ENCODE results near the gene F2RL3. TPM values are rescaled to one million over a fixed set of nuclear protein-coding genes. Genes with fewer than 3 reads are reported as not detected.

The F2RL3 gene
- total and polyA plus RNA-seq, 2 of the 8 experiments (the other 6 are each of a cell fraction or from before 2014, with no cell fraction given), result not detected

DNA sequence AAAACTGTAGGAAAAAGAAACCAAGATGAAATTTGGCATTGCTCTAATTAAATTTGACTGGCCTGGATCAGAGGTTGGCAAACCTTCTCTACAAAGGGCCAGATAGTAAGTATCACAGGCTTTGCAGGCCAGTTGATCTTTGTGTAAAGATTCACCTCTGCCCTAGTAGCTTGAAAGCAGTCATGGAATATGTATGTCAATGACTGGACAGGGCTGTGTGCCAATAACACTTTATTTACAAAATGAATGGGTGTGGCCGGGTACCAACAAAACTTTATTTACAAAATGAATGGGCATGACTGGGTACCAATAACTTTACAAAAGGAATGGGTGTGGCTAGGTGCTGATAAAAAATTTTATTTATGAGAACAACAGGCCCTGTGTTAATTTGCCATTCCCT, 39.6 kb upstream of the F2RL3 start:
- Histone ChIP-seq H2BK12ac (ENCODE audit: low read depth, low read length) (no peak overlapping the region), H3K9ac (replicated peaks in 1 of 4; ENCODE audit: extremely low read depth in 1 of 4, low read depth in 3 of 4, low read length in 3 of 4) (no peak overlapping the region), H2BK20ac (ENCODE audit: low read length) (no peak overlapping the region), H3K4me2 (ENCODE audit: insufficient read depth in 1 of 2, low read depth in 2 of 2, low read length in 2 of 2) (no peak overlapping the region), H3K4ac (replicated peaks; ENCODE audit: insufficient read length, low read depth, low read length) (no peak overlapping the region), H2BK15ac (ENCODE audit: low read length) (no peak overlapping the region), H3K79me1 (ENCODE audit: low read depth, low read length) (peaks cover 3% of the 10 kb centered on the region; the same call in 1 of the 2 replicates), H2BK5ac (ENCODE audit: low read depth, low read length) (no peak overlapping the region), H3K27me3 (replicated peaks in 1 of 4; ENCODE audit: control insufficient read depth in 3 of 4, extremely low read depth in 1 of 4, insufficient read depth in 3 of 4, low read length in 3 of 4) (no peaks in the 10 kb centered on the region), H2AK5ac (ENCODE audit: low read depth, low read length) (no peak overlapping the region), H3K14ac (ENCODE audit: insufficient read length) (no peak overlapping the region), H3K56ac (replicated peaks; ENCODE audit: insufficient read length, low read depth, low read length) (no peak overlapping the region), H4K5ac (ENCODE audit: insufficient read length, low read depth, low read length) (no peak overlapping the region), H3K23ac (ENCODE audit: insufficient read length) (no peak overlapping the region), H2AFZ (ENCODE audit: low read length) (no peak overlapping the region), H3K36me3 (ENCODE audit: control insufficient read depth in 2 of 4, insufficient read depth in 4 of 4, low read length in 3 of 4) (peaks cover 23 to 84% (median 61%) of the 10 kb centered on the region in 4 experiments), H3K4me1 (replicated peaks in 1 of 4; ENCODE audit: control insufficient read depth in 3 of 4, insufficient read depth in 4 of 4, low read length in 3 of 4) (peaks cover 0 to 2% (median under 1%) of the 10 kb centered on the region in 4 experiments; a peak in 2 of 7 replicates), H3K9me3 (ENCODE audit: insufficient read depth in 2 of 2, low read depth in 1 of 2, low read length in 1 of 2) (no peaks in the 10 kb centered on the region), H3K18ac (ENCODE audit: extremely low read depth, low read length) (no peak overlapping the region), H4K20me1 (replicated peaks in 1 of 2; ENCODE audit: control insufficient read depth in 1 of 2, insufficient read depth in 2 of 2, low read length in 2 of 2) (peaks cover 10 to 19% of the 10 kb centered on the region in 2 experiments), H4K91ac (replicated peaks; ENCODE audit: insufficient read length, low read length) (no peak overlapping the region), H3K79me2 (ENCODE audit: control insufficient read depth in 1 of 2, insufficient read depth in 2 of 2, low read length in 2 of 2) (no peaks in the 10 kb centered on the region), H3K4me3 (ENCODE audit: extremely low read depth in 1 of 4, insufficient read depth in 2 of 4, low read depth in 3 of 4, low read length in 4 of 4) (no peak overlapping the region), H3K27ac (ENCODE audit: low read depth, low read length) (no peak overlapping the region), H2BK120ac (replicated peaks; ENCODE audit: low read depth, low read length) (no peak overlapping the region), H3K23me2 (ENCODE audit: low read depth, low read length) (no peaks in the 10 kb centered on the region), H4K8ac (ENCODE audit: extremely low read depth, insufficient read depth, low read length) (no peak overlapping the region)
- POLR2A ChIA-PET (ENCODE audit: partially characterized antibody), result interaction anchor here (0.5 to 1.6 kb wide), 5 partner anchors 10 to 227 kb away, joined by 3 to 6 read pairs (median 3); partner anchors contain the start of gene SIN3B
- DNase-seq (ENCODE audit: low read depth in 1 of 2, low spot score in 2 of 2), result no peak
- WGBS, 2 experiments (ENCODE audit: extremely low coverage in 1 of 2, insufficient coverage in 1 of 2, insufficient read length in 1 of 2, insufficient replicate concordance in 2 of 2, low coverage in 1 of 2, low lambda C conversion rate in 2 of 2, missing lambda C conversion rate in 1 of 2), result 93% methylated on average over 1 of the region's 1 CpG; no CpG with 5 or more reads in 1 of the 2 experiments
- CTCF ChIA-PET (ENCODE audit: partially characterized antibody), result interaction anchor here (1.6 kb wide), 1 partner anchor 10 kb away, joined by 4 read pairs; no protein-coding TSS in a partner anchor
- no peak for FAIRE-seq
- TF ChIP-seq BCL11A (IDR thresholded peaks at IDR 0.05; ENCODE audit: low read depth in 2 of 2, low read length in 2 of 2) (no peak), EGR1 (IDR thresholded peaks at IDR 0.05; ENCODE audit: borderline replicate concordance, low read depth, low read length) (no peak), NANOG (IDR thresholded peaks at IDR 0.05; ENCODE audit: insufficient read depth, low read depth, low read length, poor library complexity, severe bottlenecking) (no peak), PHF8 (conservative IDR thresholded peaks at IDR 0.05; ENCODE audit: low read depth, low read length) (no peak), CREB1 (IDR thresholded peaks at IDR 0.05) (no peak), POU5F1 (IDR thresholded peaks at IDR 0.05; ENCODE audit: low read depth, low read length) (no peak), CEBPB (IDR thresholded peaks at IDR 0.05; ENCODE audit: low read depth, low read length) (no peak), SRF (IDR thresholded peaks at IDR 0.05; ENCODE audit: low read depth, low read length) (no peak), POLR2A (IDR thresholded peaks at IDR 0.05; ENCODE audit: control extremely low read depth in 1 of 2, low read depth in 2 of 2, low read length in 2 of 2) (no peak), CTCF (IDR thresholded peaks at IDR 0.05; ENCODE audit: control extremely low read depth in 1 of 3, insufficient read depth in 1 of 3, low read depth in 1 of 3, low read length in 3 of 3) (no peak), TCF12 (IDR thresholded peaks at IDR 0.05; ENCODE audit: low read depth, low read length) (no peak), EP300 (IDR thresholded peaks at IDR 0.05; ENCODE audit: borderline replicate concordance in 1 of 2, low read depth in 2 of 2, low read length in 2 of 2) (no peak), CHD2 (IDR thresholded peaks at IDR 0.05; ENCODE audit: low read length) (no peak)

All from H1 (cell line).